Measurements from ENCODE around the gene RMP24.

DNA sequence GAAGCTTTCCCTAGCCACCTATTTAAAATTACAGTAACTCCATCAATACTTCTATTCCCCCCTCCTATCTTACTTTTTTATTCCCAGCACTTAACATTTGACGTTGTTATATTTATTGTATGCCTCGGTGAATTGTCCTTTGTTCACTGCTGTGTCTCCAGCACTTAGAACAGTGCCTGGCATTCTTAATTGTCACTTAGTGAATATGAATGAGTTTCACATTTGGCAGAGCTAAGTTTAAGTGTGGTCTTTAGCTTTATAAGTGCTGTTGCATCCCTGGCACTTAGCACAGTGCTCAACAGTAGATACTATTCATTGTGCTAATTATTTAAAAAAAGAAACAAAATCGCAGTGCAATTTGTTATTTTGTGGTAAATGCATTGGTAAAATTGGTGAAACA, 1.7 kb downstream of the RMP24 start:
- TF ChIP-seq, protein P1, sequence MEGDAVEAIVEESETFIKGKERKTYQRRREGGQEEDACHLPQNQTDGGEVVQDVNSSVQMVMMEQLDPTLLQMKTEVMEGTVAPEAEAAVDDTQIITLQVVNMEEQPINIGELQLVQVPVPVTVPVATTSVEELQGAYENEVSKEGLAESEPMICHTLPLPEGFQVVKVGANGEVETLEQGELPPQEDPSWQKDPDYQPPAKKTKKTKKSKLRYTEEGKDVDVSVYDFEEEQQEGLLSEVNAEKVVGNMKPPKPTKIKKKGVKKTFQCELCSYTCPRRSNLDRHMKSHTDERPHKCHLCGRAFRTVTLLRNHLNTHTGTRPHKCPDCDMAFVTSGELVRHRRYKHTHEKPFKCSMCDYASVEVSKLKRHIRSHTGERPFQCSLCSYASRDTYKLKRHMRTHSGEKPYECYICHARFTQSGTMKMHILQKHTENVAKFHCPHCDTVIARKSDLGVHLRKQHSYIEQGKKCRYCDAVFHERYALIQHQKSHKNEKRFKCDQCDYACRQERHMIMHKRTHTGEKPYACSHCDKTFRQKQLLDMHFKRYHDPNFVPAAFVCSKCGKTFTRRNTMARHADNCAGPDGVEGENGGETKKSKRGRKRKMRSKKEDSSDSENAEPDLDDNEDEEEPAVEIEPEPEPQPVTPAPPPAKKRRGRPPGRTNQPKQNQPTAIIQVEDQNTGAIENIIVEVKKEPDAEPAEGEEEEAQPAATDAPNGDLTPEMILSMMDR (IDR thresholded peaks at IDR 0.05), result no peak
- TF ChIP-seq POLR2A (IDR thresholded peaks at IDR 0.05), result no peak
